C4-2B (cell line): Measurements from ENCODE around the gene KANK4.

Experiments used
- H3K27ac ChIP-seq: fragments of 450-650 bp; 2 replicates; pipeline ENCODE4 v1.5.1; 2017
- CTCF ChIP-seq: fragments of 450-650 bp; conservative IDR thresholded peaks from 2 replicates; pipeline ENCODE4 v1.5.1; 2017; ENCODE audit warnings: mild to moderate bottlenecking
- ZFX ChIP-seq: fragments of 450-650 bp; IDR thresholded peaks from 2 replicates; pipeline ENCODE4 v1.6.1; 2017

The KANK4 gene

GRCh38 chr1:62288224-62288623 is 31.0 kb downstream of the KANK4 start:
- TF ChIP-seq ZFX (no peak), CTCF (no peak)
- no peak overlapping the region for H3K27ac ChIP-seq

- H3K27ac ChIP-seq = peak overlapping the region; percentile 44
- no peak for TF ChIP-seq ZFX
- TF ChIP-seq CTCF = no peak
Measured at GRCh38 chr1:62286786-62287224, 32.4 kb downstream of the KANK4 start.

GRCh38 chr1:62285984-62286785 is 33.0 kb downstream of the KANK4 start:
- TF ChIP-seq CTCF (no peak), ZFX (no peak)
- peak overlapping the region; percentile 44 for H3K27ac ChIP-seq

GRCh38 chr1:62285440-62285839 is 33.8 kb downstream of the KANK4 start:
- peak overlapping the region; percentile 44 for H3K27ac ChIP-seq
- TF ChIP-seq ZFX (no peak), CTCF (no peak)

GRCh38 chr1:62283986-62284385 is 35.2 kb downstream of the KANK4 start:
- no peak overlapping the region for H3K27ac ChIP-seq
- no peak for TF ChIP-seq CTCF
- TF ChIP-seq ZFX = no peak

GRCh38 chr1:62282909-62283755 is 36.1 kb downstream of the KANK4 start:
- no peak for TF ChIP-seq CTCF
- no peak overlapping the region for H3K27ac ChIP-seq
